Stimulated activated CD8-positive, alpha-beta memory T cell treated with anti-CD3 and anti-CD28 coated beads, Interleukin-4, amount 100 ng/mL, for 24 hours (primary cell): Measurements from ENCODE around the gene RBPMS2.
A peak's percentile ranks its signal among the peaks of the same experiment; 100 is the strongest.

ENCODE experiments used
- DNase-seq: peaks from one replicate; pipeline ENCODE4 v3.0.0-alpha.2; 2020; ENCODE audit warnings: low read depth

RBPMS2 gene

DNA sequence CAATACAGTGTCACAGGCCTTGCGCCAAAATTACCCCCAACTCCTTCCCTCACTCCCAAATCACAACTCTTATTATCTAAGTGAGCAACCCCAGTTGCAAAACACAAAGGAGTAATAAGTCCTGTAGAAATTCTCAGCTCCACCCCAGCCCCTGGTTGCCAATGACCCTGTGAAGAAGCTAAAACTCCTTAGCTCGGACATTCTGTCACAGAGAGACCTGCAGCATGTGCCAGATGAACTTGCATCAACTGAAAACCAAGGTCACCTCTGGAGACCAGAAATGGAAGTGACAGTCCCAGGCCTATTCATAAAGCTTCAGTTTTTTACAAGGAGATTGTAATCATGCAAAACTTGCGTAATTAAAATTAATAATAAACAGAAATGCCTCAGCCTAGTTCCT, 55.2 kb downstream of the RBPMS2 start:
- no peak for DNase-seq

DNA sequence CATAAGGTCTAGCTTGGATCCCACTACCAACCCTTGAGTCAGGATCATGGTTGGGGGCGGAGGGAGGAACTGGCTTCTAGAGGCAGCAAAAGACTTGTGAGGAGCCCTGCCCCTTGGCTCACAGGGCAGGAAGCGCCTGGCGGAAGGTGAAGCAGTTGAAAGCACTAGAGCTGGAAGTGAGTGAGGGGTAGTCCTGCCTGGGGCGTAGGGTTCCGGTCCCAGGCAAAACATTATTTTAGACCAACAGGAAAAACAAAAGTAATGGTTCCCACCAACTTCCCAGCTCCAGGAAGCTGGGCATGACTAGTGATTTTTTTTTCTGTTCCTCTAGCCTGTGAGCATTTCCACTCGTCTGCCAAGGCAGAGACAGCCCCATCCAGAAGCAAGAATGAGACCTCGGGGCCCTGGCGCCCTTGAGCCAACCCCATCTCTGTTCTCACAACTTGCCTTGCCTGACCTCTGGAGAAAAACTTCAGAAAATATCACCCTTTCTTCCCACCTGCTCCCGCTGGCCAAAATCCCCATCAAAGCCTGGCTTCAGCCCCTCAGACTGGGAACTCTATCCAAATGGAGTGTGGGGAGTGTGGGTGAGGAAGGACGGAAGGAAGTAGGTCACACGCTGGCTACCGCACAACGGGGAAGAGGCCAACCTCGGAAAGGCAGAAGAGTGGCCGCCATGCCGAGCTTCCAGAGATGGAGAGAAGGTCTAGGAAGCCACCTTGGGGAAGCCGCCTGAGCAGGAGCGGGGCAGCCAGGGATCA, 57.5 kb downstream of the RBPMS2 start:
- no peak for DNase-seq

DNA sequence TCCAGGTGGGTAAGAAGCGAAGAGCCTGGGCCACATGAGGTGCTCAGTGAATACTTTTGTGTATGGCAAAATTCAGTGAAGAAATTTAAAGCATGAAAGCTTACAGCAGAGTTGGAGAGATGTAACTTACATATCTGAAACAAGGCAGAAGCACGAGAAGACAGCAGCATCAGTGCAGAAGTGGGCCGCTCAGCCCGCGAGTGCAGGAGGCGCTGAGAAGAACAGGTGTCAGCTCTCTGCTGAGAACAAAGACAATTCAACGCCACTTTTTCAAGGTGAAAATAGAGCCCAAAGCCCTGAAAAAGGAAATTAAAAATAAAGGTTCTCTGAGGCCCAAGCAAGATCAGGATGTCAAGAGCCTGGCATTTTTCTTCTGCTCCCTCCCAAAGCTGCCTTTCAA, 58.3 kb downstream of the RBPMS2 start:
- no peak for DNase-seq

DNA sequence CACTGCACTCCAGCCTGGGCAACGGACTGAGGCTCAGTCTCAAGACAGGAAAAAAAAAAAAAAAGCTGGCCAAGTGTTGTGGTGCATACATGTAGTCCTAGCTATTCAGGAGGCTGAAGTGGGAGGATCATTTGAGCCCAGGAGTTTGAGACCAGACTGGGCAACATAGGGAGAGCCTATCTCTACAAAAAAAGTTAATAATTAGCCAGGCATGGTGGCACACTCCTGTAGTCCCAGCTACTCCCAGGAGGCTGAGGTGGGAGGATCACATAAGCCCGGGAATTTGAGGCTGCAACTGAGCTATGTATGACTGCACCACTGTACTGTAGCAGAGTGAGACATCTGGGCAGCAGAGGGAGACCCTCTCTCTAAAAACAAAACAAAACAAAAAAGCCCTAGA, 58.9 kb downstream of the RBPMS2 start:
- DNase-seq: no peak

DNA sequence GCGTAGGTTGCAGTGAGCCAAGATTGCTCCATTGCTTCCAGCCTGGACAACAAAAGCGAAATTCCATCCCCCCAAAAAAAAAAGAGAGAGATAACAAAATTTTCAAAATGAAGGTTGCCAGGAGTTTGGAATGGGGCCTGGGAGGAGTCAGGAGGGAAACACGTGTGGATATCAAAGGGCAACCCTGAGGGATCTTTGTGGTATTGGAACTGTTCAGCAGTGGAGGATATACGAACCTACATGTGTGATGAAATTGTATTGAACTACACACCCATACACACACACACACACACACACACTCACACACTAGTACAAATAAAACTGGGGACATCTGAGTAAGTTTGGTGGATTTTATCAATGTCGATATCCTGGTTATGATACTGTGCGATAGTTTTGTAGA, 61.8 kb downstream of the RBPMS2 start:
- no peak for DNase-seq

DNA sequence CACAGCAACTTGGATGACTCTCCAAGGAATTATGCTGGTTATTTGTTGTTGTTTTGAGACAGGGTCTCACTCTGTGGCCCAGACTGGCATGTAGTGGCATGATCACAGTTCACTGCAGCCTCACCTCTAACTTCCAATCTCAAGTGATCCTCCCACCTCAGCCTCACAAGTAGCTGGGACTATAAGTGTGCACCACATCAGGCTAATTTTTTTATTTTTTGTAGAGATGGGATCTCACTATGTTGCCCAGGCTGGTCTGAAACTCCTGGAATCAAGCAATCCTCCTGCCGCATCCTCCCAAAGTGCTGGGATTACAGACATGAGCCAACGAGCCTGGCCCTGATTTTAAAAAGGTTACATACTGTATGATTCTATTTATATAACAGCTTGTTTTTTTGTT, 63.0 kb downstream of the RBPMS2 start:
- no peak for DNase-seq

DNA sequence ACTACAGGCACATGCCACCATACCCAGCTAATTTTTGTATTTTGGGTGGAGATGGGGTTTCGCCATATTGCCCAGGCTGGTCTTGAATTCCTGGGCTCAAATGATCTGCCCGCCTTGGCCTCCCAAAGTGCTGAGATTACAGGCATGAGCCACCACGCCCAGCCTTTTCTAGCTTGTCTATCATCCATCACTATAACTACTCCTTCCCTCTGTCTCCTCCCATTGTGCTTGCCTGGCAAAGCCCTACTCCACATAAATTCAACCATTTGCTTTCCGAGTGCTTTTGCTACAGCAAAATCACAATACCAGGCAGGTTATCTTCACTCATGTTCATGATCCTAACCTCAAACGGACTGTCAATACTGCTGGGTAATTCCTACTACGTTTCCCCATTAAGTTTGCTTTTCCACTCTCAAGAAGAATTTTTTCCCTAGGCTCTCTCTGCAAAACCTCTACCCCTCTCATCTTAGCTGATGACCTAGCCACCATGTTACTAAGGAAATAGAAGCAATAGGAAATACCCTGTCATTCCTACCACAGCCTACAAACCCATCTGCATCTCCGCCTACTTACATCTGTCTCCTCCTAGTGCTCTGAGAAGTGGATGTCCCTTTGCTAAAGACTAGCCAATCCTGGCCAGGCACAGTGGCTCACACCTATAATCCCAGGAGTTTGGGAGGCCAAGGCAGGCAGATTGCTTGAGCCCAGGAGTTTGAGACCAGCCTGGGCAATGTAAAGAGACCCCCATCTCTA, 64.5 kb downstream of the RBPMS2 start:
- no peak for DNase-seq

DNA sequence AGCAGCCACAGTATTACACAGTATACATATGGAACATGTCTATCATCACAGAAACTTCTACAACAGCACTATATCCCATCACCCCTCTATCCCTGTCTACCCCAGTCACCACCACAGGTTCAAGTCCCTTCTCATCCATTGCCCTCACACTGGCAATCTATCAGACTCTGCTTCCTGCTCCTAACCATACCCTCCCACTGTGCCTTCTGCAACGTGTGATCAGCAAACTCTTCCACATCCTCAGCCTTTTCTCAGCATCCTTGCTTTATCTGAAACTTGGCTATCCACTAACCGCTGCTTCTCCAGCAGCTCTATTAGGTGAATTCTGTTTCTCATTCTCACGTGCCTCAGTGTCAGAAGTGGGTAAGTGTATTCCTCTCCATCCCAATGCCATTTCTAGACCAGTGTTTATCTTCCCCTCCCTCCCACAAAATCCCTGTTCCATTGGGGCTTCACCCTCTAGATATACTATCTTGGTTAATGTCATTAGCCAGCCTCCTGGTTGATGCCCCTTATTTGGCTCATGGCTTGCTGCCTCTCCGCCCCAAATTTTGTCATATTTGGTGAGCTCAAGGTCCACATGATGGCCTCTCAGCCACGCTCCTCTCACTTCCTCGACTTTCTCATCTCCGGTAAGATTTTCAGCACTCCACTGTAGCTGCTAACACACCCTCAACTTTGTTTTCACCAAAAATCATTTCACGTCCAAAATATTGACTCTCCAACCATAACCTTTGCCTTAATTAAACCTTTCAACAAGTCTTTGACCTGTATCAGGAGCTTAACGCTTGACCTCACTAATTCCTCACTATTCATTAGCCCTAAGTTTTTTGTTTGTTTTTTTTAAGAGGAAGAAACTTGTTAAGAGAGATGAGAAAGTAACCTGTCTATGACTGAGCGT, 69.1 kb downstream of the RBPMS2 start:
- DNase-seq: no peak

DNA sequence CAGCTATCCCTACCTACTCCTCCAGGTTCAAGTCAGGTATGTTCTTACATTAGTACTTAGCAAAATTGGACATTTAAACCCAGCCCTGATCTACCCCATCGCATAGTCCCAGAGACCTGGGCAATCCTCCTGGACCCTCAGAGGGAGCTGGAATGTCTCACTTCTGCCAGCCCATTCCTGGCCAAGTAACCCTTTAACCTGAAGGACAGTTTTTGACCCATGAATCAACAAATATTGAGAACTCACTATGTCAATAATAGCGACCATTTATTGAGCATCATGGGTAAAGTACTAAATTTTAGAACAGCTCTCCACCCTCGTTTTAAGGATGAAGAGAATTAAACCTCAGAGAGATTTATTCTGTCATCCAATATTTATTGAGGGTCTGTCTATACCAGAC, 70.4 kb downstream of the RBPMS2 start:
- DNase-seq: no peak

DNA sequence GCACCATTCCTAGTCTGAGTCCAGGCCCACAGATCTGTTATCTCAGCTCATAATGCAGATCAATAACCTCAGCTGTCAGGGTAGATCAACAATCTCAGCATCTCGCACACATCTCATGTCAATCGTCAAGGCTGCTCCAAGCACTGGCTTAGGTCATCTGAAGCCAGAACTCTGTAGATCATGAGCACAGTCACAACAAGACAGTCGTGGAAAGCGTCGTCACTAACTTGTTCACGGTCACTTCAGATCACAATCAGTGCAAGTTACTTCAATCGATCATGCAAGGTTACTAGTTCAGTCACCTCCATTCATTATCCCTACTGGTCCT, 71.8 kb downstream of the RBPMS2 start:
- DNase-seq: no peak

DNA sequence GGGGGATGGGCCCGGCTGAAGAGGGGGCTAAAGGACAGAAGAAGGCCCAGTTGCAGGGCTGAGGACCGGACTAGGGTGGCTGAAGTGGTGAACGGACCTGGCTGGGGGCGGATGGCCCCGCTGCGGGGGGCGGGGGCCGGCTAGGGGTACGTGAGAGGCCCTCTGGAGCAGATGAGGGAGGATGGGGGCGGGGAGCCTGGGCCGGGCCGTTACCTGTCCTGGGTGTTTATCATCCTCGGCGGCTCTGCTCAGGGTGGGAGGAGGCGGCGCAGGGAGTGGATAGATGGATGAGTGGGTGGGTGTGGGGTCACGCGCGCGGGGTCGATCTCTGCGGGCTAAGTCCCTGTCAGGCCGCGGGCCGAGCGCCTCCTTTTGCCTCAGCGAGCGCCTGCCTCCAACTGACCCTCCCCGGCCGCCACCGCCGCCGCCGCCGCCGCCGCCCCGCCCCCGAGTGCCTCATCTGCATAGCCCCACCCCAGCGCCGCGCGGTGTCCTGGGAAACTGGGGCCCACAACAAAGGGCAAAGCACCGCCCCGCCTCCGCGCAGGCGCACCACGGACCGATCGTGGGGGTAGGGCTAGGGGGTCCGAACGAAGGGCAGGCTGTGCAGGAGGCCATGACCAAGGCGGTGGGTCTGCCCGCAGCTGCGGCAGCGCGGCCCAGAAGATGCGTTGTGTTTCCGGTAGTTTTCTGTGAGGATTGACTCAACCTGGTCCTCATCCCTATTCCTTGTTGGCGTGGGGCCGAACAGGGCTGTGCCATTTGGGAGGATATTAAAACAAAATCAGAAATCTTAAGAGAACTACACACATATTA, 72.4 kb downstream of the RBPMS2 start:
- peak; percentile 96 for DNase-seq

DNA sequence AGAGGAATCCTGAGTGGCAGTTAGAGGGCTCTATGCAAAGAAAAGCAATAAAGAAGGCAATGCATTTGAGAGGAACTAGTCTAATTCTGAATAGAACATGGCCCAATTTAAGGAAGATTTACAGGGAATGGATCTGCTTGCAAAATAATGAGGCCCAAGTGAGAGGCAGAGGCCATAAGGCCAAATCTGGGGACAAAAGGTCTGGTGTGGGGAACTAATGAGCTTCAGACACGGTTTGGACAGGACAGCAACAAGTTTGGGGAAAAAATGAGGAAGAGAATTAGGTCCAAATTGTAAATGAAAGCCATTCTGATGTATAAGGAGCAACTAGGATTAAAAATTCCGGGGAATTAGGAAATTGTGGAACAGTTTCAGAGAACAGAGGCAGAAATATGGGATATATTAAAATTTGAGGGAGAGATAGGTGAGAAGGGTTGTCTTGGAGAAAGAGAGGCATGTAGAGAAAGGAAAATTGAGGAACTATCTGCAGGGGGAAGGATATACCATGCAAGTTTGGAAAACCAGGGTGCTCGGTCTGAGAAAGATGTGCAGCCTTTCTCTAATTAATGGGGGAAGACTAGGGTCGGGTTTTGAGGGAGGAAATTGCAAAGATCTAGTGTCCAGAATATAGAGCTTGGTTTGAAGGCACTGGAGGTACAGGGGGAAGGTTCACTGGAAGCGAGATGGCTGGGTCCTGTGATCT, 73.8 kb downstream of the RBPMS2 start:
- no peak for DNase-seq

DNA sequence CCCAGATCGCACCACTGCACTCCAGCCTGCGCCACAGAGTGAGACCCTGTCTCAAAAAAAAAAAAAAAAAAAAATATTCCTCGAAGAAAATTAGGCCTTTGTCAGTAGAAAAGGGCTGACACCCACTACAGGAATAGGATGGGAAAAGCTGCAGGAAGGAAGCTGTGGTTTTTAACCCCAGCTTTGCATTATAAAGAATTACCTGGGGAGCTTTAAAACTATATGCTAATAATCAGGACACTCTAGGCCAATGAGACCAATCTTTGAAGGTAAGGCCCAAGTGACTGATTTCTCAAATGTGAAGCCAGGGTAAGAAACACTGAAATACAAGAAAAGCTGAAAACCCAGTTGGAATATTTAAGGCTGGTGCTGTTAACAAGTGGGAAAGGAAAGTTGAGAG, 74.3 kb downstream of the RBPMS2 start:
- DNase-seq: no peak

DNA sequence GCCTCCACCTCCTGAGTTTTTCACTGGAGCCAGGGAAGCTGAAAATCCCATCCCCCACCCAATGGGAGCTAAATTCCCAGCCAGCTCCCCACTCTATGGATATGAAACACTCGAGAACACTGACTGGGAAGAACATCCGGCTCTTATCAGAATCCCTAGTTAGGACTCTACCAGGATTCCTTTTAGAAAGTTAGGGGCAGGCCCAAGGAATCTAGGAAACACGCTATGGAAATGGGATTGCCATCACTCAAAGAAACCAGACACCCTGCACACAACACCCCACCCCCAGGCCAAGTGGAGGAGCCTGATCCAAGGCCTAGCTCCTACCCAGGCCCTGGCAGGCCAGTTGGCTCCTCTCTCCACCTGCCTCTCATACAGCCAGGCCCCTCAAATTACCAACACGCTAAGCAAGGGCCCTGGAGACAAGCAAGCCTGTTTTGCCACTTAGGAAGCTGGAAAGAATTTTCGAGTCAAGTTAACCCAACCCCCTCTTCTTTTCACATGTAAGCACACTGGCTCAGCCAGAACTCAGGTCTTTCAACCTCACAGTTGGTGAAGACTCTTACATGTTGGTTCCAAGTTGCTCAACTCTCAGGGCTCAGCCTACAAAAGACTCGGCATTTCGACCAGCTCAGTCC, 75.5 kb downstream of the RBPMS2 start:
- DNase-seq: no peak

DNA sequence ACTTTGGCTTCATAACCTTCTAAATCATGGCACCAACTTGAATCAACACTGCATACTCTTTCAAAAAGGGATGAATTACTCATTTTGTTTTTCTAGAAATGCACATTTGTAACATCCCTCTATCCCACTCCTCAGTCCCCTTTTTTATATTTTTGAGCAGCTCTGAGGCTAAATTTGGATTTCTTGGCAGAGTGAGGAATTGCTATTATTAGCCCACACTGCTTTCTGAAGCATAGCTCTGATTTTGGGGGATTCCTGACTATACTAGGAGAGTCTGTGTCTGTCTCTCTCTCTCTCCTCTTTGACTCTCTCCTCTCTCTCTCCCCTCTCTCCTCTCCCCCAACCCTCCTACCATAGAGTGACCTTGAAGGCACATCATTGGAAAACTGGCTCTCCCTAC, 76.6 kb downstream of the RBPMS2 start:
- DNase-seq: no peak

DNA sequence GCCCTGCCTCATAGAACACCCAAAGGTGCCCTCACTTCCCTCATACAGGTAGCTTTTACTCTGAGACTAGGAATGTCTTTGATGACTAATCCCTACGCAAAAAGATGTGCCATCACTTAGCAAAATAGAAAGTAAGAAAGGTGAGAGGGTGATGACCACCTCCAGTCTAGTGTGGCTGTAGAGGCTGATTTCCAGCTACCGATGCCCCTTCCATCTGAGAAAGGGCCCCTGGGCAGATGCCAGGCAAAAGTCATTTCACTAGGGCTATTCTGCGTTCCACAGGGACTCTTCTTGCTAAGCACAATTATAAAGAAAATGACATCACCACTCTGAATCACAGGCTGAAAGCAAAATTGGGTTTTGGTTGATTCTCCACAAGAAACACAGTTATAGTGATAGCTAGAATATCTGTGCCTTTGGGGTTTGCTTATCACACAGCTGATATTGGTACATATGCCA, 77.4 kb downstream of the RBPMS2 start:
- DNase-seq: no peak

DNA sequence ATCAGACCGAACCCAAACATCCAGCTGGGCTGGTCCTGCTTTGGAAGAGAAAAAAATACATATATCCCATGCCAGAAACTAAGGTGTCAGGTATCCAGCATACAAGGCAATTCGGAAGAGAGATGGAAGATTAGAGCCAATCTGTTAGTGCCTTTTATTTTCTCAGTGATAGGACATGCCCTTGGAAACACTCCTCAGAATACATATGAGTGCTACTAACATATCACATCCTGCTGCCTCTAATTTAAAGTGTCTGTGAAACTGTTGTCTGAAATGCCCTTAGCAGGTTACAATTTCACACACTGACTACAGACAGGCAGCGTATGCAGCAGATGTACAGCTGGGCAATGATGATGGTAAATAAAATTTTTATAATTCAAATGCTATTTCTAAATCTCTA, 78.9 kb downstream of the RBPMS2 start:
- no peak for DNase-seq

DNA sequence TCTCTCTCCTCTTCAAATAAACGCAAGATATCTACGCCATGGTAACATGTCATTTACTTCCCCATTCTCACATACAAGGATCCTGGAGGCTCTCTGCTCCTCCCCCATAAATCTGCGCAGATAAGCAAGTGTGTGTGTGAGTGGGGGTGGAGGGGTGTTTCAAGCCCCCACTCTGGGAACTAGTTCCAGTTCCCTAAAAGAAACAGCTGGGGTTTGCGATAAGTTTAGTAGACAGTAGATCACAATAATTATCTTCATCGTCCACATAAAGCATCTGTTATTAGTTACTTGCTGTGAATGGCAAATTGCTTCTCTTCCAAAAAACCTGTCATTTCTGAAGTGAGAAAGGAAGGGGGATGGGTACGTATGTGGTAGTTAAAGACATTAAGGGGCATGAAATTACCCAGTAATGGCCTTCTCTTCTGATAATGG, 79.8 kb downstream of the RBPMS2 start:
- no peak for DNase-seq

DNA sequence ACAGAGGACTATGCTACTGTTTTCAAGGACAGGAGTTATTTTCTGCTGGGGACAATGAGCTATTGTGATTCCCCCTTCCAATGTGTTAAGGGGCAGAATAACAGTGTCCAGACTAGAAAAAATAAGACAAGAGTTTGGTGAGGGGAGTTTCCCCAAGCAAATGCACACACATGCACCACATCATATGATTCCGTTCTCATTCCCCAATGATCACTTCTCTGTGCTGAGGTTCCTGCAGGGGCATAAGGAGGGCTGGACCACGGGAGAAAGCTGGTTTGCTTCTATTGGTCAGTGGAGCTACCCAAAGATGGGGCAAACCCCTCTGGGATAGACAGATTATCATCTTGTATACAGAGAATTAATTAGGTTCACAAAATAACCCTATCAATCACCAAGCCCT, 80.6 kb downstream of the RBPMS2 start:
- DNase-seq: no peak

DNA sequence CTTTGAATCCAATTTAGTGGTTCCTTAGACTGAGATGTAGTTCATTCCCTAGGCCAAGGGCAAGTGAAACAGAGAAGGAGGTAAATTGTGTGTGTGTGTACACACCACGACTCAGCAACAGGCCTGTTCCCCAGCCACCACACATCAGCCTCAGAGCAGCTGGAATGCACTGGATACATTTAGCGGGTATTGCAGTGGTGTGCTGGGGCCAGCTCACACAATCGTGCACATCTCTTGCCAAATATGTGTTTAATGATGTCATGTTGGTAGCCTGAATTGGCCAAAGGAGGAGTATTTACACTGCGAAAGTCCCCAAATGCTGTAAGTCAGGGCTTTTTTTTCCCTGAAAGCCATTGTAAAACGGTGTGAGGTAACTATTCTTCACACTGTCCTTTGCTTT, 82.3 kb downstream of the RBPMS2 start:
- DNase-seq: no peak
